Esophagus muscularis mucosa (tissue), 3 donors: ENCODE measurements around the gene MRPS25.

ENCODE experiments used
- CTCF ChIP-seq, 3 experiments: fragments of 200-600 bp in 2 of 3; fragments of 450-650 bp in 1 of 3; sonication (generic) in 2 of 3; IDR thresholded peaks; one replicate each; pipeline ENCODE4 v1.5.1; 2017 to 2019; ENCODE audit warnings: antibody characterized with exemption in 3 of 3, mild to moderate bottlenecking in 2 of 3, moderate library complexity in 1 of 3
- POLR2A ChIP-seq: fragments of 450-650 bp; IDR thresholded peaks from one replicate; pipeline ENCODE4 v1.6.1; 2017; ENCODE audit warnings: antibody characterized with exemption, moderate library complexity, mild to moderate bottlenecking, low read depth
- POLR2AphosphoS5 ChIP-seq, 2 donors: sonication (generic); formaldehyde crosslinking; IDR thresholded peaks; one replicate each; pipeline ENCODE4 v1.6.1; 2017; ENCODE audit warnings: antibody characterized with exemption in 2 of 2

GRCh38 chr3:15065550-15066007 is 464 bp upstream of the MRPS25 start:
- TF ChIP-seq CTCF (IDR thresholded peaks at IDR 0.05) (no peak), POLR2A (no peak), POLR2AphosphoS5 (IDR thresholded peaks at IDR 0.05) (no peak)
